K562 (cell line): ENCODE measurements around the gene SLC37A3. TPM values are rescaled to one million over a fixed set of nuclear protein-coding genes. Genes with fewer than 3 reads are reported as not detected.

Experiments
- BDP1 ChIP-seq: IDR thresholded peaks from 3 replicates; pipeline ENCODE4 v1.6.1; 2011; ENCODE audit not compliant: insufficient read length, insufficient read depth
- BHLHE40 ChIP-seq: IDR thresholded peaks from 2 replicates; pipeline ENCODE4 v1.6.1; 2011; ENCODE audit warnings: low read length, improper control_type of control experiment
- CEBPB ChIP-seq: fragments of 450-650 bp; IDR thresholded peaks from 2 replicates; pipeline ENCODE4 v1.6.1; 2016; ENCODE audit warnings: missing genetic modification characterization, missing compliant biosample characterization
- EP400 ChIP-seq: fragments of 450-650 bp; IDR thresholded peaks from 2 replicates; pipeline ENCODE4 v1.6.1; 2017; ENCODE audit warnings: antibody characterized with exemption, mild to moderate bottlenecking, moderate library complexity
- HEY1 ChIP-seq: fragments of 250-450 bp; sonication (Bioruptor Pico); IDR thresholded peaks from 2 replicates; pipeline ENCODE4 v1.5.0; 2020; ENCODE audit warnings: mild to moderate bottlenecking, moderate library complexity, borderline replicate concordance
- HLTF ChIP-seq: fragments of 450-650 bp; IDR thresholded peaks from 2 replicates; pipeline ENCODE4 v1.6.1; 2016
- HMG20A ChIP-seq: fragments of 450-650 bp; formaldehyde crosslinking; conservative IDR thresholded peaks from 2 replicates; pipeline ENCODE4 v1.4.0; 2020; ENCODE audit warnings: mild to moderate bottlenecking, mixed read lengths
- ILK ChIP-seq: fragments of 450-650 bp; IDR thresholded peaks from 2 replicates; pipeline ENCODE4 v1.6.1; 2016; ENCODE audit warnings: missing genetic modification characterization, low read depth, mild to moderate bottlenecking, missing compliant biosample characterization, moderate library complexity, borderline replicate concordance
- KLF6 ChIP-seq: fragments of 250-450 bp; sonication (Bioruptor Pico); IDR thresholded peaks from 2 replicates; pipeline ENCODE4 v1.4.0; 2020; ENCODE audit warnings: mild to moderate bottlenecking, moderate library complexity, borderline replicate concordance
- NFIC ChIP-seq: fragments of 450-650 bp; IDR thresholded peaks from 2 replicates; pipeline ENCODE4 v1.6.1; 2017; ENCODE audit warnings: mild to moderate bottlenecking, inconsistent platforms
- NUFIP1 ChIP-seq: fragments of 450-650 bp; IDR thresholded peaks from 2 replicates; pipeline ENCODE4 v1.6.1; 2018; ENCODE audit not compliant: partially characterized antibody
- POLR2A ChIP-seq: fragments of 450-650 bp; conservative IDR thresholded peaks from 2 replicates; pipeline ENCODE4 v1.6.1; 2016
- SLC30A9 ChIP-seq: fragments of 250-450 bp; sonication (Bioruptor Pico); IDR thresholded peaks from 2 replicates; pipeline ENCODE4 v1.8.0; 2022; ENCODE audit warnings: mild to moderate bottlenecking, moderate library complexity
- TRIM25 ChIP-seq: fragments of 450-650 bp; IDR thresholded peaks from 2 replicates; pipeline ENCODE4 v1.7.0; 2016; ENCODE audit warnings: borderline replicate concordance
- XRCC5 ChIP-seq: fragments of 200-400 bp; formaldehyde crosslinking; IDR thresholded peaks from 2 replicates; pipeline ENCODE4 v1.6.1; 2017; ENCODE audit warnings: low read depth, mild to moderate bottlenecking, low read length
- ZNF197 ChIP-seq: fragments of 200-800 bp; sonication (Bioruptor generic); IDR thresholded peaks from 2 replicates; pipeline ENCODE4 v1.6.1; 2016; ENCODE audit warnings: low read depth, missing genetic modification characterization, missing compliant biosample characterization
- ZNF444 ChIP-seq: fragments of 250-450 bp; sonication (Bioruptor Pico); IDR thresholded peaks from 2 replicates; pipeline ENCODE4 v1.4.0; 2020; ENCODE audit warnings: mild to moderate bottlenecking, moderate library complexity
- polyA plus RNA-seq, 8 experiments: library from polyadenylated mRNA; depleted of rRNA in 4 of 8; stranded (reverse) in 5 of 8; unstranded in 3 of 8; fragments of >200 nt; fragmentation: Nextera tagmentation in 2 of 8; fragmentation: Illumina TruSeq in 1 of 8; extraction: Ambion mirVana in 2 of 8; extraction: Trizol in 1 of 8; gene quantifications; 2 replicates each; pipeline versions ENCODE4 v1.2.1 to v1.2.3, GENCODE V29; 2011 to 2014; ENCODE audit warnings: inconsistent platforms in 1 of 8, missing spikeins in 1 of 8
- total RNA-seq, 7 experiments: library from RNA; depleted of rRNA in 6 of 7; stranded (reverse); fragments of >200 nt in 6 of 7; fragmentation: Illumina TruSeq in 2 of 7; extraction: Trizol in 2 of 7; gene quantifications; 2 replicates each; pipeline versions ENCODE4 v1.2.1 to v1.2.3, GENCODE V29; 2011 to 2021; ENCODE audit warnings: low replicate concordance in 1 of 7
- TF ChIP-seq, protein P1 (sequence below): fragments of 250-450 bp; sonication (Bioruptor Pico); IDR thresholded peaks from 2 replicates; pipeline ENCODE4 v1.4.0; 2020; ENCODE audit warnings: mild to moderate bottlenecking, moderate library complexity, borderline replicate concordance
- TF ChIP-seq, protein P2 (sequence below), 2 experiments: IDR thresholded peaks; 2 replicates each; pipeline ENCODE4 v1.6.1; 2011; ENCODE audit warnings: borderline replicate concordance in 1 of 2, control low read depth in 1 of 2, low read depth in 1 of 2, low read length in 1 of 2, mild to moderate bottlenecking in 1 of 2, mixed read lengths in 1 of 2, moderate library complexity in 1 of 2; ENCODE audit not compliant: insufficient read depth in 1 of 2, insufficient read length in 1 of 2, poor library complexity in 1 of 2, severe bottlenecking in 1 of 2; ENCODE audit errors: extremely low read depth in 1 of 2

SLC37A3 gene
- total and polyA plus RNA-seq, 9 of the 15 experiments (the other 6 are each of a cell fraction or from before 2014, with no cell fraction given), result 11.7 to 59.1 (median 26.8) TPM

DNA sequence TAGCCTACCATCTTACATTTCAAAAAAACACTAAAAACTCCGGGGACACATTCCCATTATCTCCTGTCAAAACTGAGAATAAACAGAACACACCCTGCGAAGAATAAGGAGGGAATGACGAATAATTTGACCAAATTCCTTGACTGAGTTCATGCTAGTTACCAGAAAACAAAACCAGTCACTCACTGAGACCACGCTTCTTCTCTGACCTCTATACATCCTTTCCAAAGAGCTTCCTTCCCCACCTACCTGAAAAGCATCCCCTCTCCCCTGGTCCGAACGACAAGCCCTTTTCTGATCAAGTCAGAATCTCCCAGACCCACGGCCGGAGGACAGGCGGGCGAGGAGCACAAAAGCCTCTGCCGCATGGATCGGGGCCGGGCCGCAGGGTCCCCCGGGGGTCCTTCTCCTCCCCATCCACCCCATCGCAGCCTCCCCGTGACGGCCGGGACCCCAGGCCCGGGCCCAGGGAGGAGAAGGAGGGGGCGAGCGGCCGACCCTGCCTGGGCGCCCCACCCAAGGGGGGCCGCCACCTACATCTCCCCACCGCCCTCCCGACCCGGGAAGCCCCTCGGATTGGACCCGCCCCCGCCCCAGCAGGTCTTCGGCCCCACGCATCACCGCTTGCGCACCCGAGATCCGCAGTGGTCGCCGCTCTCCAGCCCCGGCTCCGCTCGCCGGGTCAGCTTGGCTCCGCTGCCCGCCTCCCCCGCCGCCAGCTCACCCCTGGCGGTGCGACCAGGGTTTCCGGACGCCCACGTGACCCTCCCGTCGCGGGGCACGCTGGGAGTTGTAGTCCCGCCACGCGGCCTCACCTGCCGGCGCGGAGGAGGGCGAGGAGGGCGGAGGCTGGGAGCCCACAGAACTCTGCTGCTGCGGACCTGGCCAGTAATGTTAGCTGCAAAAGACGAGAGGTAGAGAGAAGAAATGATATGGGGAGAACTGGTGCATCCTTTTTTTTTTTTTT is at the start of gene SLC37A3 (continued):
- TF ChIP-seq, protein P1, sequence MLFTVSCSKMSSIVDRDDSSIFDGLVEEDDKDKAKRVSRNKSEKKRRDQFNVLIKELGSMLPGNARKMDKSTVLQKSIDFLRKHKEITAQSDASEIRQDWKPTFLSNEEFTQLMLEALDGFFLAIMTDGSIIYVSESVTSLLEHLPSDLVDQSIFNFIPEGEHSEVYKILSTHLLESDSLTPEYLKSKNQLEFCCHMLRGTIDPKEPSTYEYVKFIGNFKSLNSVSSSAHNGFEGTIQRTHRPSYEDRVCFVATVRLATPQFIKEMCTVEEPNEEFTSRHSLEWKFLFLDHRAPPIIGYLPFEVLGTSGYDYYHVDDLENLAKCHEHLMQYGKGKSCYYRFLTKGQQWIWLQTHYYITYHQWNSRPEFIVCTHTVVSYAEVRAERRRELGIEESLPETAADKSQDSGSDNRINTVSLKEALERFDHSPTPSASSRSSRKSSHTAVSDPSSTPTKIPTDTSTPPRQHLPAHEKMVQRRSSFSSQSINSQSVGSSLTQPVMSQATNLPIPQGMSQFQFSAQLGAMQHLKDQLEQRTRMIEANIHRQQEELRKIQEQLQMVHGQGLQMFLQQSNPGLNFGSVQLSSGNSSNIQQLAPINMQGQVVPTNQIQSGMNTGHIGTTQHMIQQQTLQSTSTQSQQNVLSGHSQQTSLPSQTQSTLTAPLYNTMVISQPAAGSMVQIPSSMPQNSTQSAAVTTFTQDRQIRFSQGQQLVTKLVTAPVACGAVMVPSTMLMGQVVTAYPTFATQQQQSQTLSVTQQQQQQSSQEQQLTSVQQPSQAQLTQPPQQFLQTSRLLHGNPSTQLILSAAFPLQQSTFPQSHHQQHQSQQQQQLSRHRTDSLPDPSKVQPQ (CRISPR knock-in tag), result no peak
- TF ChIP-seq NFIC (peak; percentile 58), POLR2A (peak; percentile 86), HEY1 (CRISPR knock-in tag) (no peak), SLC30A9 (no peak), ZNF197 (CRISPR knock-in tag) (no peak), TRIM25 (0 out of 2 replicates have a peak, but pooled peaks have one; percentile 65), BHLHE40 (peak; percentile 90), CEBPB (no peak), XRCC5 (peak; percentile 89; the same call in 1 of the 2 replicates), KLF6 (CRISPR knock-in tag) (no peak), ZNF444 (CRISPR knock-in tag) (no peak), NUFIP1 (no peak), HLTF (no peak; the same call in 1 of the 2 replicates), EP400 (peak; percentile 72; the same call in 1 of the 2 replicates), ILK (tag) (no peak), BDP1 (no peak), HMG20A (CRISPR knock-in tag) (no peak)
- TF ChIP-seq, protein P2, sequence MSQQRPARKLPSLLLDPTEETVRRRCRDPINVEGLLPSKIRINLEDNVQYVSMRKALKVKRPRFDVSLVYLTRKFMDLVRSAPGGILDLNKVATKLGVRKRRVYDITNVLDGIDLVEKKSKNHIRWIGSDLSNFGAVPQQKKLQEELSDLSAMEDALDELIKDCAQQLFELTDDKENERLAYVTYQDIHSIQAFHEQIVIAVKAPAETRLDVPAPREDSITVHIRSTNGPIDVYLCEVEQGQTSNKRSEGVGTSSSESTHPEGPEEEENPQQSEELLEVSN (IDR thresholded peaks at IDR 0.05; ENCODE audit: borderline replicate concordance in 1 of 2, extremely low read depth in 1 of 2, insufficient read depth in 1 of 2, insufficient read length in 1 of 2, low read depth in 1 of 2, low read length in 1 of 2, poor library complexity in 1 of 2, severe bottlenecking in 1 of 2), result peak; percentile 61 to 71
